ENCODE results near the gene HOXA2. TPM values are rescaled to one million over a fixed set of nuclear protein-coding genes. Genes with fewer than 3 reads are reported as not detected.

HOXA2 gene
- total RNA-seq, 2 experiments from 2014 or later, result not detected

DNA sequence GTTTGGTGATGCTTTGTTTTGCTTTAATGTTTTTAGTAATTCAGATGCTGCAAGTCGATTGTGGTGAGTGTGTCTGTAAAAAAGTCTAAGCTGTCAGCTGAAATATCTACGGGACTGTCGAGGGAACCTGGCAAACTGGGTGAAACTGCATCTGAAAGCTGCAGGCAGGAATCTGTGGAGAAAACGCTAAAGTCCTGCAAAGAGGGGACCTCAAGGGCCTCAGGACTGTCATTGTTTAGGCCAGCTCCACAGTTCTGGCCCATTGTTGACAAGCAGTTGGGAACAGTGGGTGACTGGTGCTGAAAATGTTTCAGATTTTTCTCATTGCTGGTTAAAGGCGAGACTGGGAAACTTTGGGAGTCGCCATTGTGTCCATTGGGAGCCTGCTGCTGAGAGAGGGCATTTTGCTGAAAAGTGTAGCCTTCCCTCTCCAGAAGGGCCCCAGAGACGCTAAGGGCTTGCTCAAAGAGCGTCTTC, 1.8 kb downstream of the HOXA2 start:
- H3K36me3 Mint-ChIP-seq (ENCODE audit: low read depth), result peaks cover 18% of the 10 kb centered on the region
- H3K4me1 Mint-ChIP-seq, result peaks cover 22% of the 10 kb centered on the region
- peaks cover 88% of the 10 kb centered on the region for H3K27me3 Mint-ChIP-seq
- DNase-seq, result no peak
- ChIA-PET CTCF (interaction anchor here (0.9 to 1.2 kb wide), 2 partner anchors 32 to 47 kb away, joined by 3 read pairs; no protein-coding TSS in a partner anchor), POLR2A (no interaction called here)
- no peak overlapping the region for H3K27ac Mint-ChIP-seq
- H3K4me3 Mint-ChIP-seq, result no peak overlapping the region
- no peaks in the 10 kb centered on the region for H3K9me3 Mint-ChIP-seq

DNA sequence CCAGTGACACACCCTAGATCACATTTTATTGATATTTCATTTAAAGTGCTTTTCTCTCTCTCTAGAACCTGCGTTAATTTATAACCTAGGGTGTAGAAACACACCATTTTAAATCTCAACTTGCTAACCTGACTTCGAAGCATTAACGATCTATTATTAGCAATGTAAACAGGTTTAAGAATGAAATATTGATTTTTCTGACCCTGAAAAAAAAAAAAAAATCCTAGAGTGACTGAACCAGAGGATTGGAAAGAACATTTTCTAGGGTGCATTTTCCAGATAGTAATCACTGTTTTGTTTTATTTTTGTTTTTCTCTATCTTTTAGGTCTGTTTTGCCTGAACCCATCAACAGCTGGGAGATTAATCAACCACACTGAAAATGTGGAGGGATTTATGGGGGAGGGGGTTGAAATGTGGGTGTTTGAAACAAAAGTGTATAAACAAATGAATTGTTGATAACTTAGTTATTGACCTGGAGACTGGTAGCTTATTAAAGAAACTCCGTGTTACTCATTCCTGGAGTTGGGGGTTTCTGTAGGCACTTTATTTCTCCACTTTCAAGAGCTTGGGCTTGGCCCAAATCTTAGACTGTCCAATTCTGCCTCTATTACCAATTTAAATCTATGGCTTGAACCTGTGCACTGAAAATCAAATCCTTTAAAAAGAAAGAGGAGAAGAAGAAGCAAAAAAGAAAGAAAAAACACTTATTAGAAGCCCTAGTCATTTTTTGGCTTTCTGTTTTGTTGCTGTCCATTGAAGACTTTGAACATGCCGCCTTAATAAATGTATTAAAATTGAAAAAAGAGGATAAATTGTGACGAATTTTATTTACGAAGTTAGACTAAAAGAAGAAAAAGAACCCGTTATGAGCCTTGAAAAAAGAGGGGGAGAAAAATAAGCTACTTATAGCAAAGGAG, 2.8 kb downstream of the HOXA2 start:
- DNase-seq, result no peak
- POLR2A ChIA-PET, result no interaction called here
- Mint-ChIP-seq H3K4me3 (no peak overlapping the region), H3K27me3 (peaks cover 89% of the 10 kb centered on the region), H3K27ac (no peak overlapping the region), H3K36me3 (ENCODE audit: low read depth) (peaks cover 19% of the 10 kb centered on the region), H3K9me3 (no peaks in the 10 kb centered on the region), H3K4me1 (peaks cover 31% of the 10 kb centered on the region)
- CTCF ChIA-PET, result interaction anchor here (0.6 to 1.2 kb wide), 5 partner anchors 20 to 1308 kb away, joined by 3 to 4 read pairs (median 3); no protein-coding TSS in a partner anchor

DNA sequence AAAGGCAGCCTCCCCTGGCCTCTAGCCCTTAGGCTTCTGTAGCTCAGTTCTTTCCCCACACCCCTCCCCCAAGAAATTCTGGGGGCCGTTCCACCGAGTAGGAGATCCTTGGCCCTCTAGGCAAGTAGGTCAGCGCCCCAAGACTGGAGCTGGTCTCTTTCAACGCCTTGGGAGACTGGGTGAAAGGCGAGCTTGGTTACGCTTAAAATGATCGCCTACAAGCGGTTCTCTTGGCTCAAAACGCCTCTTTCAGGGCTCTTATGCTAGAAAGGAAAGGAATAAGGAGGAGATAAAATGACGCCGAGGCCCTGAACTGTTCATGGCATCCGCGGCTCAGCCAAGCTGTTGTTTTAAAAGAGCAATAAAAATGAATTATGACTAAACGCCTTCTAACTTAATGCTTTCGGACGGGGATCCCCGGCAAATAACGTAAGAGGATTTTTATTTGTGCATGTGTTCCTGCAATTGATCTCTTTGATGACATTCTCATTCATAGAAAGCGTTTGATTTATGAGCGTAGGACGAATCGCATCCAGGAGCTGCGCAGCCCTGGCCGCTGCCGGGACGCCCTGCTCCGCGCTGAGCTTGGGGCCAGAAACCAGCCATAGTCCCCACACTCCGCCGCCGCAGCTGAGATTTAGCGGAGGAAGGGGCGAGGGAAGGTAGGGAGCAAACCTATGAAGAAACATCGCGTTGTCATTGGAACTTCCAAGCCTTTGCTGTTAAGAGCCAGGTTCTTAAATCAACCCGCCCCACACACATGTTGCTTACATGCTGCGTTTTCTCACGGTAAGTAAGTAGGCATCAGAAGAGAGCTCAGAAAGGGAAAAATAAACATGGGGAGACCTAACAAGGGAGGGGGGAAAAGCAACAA, 3.7 kb downstream of the HOXA2 start:
- Mint-ChIP-seq H3K4me1 (peaks cover 31% of the 10 kb centered on the region), H3K27me3 (peaks cover 89% of the 10 kb centered on the region), H3K36me3 (ENCODE audit: low read depth) (peaks cover 19% of the 10 kb centered on the region), H3K9me3 (no peaks in the 10 kb centered on the region), H3K4me3 (no peak overlapping the region), H3K27ac (no peak overlapping the region)
- POLR2A ChIA-PET, result no interaction called here
- DNase-seq, result no peak
- CTCF ChIA-PET, result interaction anchor here (0.7 to 1.2 kb wide), 4 partner anchors 20 to 62 kb away, joined by 3 to 4 read pairs (median 3); no protein-coding TSS in a partner anchor

DNA sequence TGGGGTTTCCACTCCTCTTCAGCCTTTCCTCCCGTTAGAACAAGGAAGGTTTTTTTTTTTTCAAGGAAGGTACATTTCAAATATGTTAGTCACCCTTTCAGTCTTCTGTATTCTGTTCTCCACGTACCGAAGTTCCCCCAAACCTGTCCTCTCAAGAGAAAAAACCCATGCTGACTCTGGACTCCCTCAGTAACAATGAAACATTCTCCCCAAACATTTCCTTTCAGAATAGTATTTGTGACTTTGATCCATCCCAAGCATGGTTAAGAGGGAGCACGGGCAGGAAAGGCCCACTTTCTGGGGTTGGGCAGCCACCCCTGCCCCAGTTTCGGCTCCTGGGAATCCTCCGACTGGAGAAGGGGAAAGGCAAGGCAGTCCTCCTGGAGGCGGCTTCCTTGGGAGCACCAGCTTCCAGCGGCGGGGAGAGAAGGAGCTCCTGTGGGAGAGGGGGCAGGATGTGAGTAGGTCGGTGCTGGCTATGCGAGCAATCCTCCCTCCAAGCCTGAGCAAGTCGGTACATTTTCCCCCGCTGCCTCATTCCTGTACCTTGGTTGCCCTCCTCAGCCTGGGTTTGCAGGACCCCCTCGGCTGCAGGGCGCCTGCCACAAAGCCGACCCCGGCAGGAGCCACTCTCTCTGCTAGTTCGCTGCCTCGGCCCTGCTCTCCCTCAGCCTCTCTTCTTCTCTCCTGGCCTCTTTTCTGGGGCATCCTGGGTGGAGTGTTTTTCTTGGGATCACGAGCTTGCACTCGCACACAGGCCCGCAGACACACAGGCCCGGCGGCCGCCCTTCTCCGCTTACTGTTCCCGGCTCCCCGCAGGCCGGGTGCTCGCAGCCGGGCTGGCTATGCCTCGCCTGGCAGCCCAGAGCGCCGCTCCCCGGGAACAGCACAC, 4.6 kb downstream of the HOXA2 start:
- CTCF ChIA-PET, result interaction anchor here (0.7 to 1.7 kb wide), 4 partner anchors 50 to 63 kb away, joined by 3 to 5 read pairs (median 4); no protein-coding TSS in a partner anchor
- Mint-ChIP-seq H3K27me3 (peaks cover 89% of the 10 kb centered on the region), H3K9me3 (no peaks in the 10 kb centered on the region), H3K27ac (no peak overlapping the region), H3K36me3 (ENCODE audit: low read depth) (peaks cover 17% of the 10 kb centered on the region), H3K4me3 (peak overlapping the region; percentile 82), H3K4me1 (peaks cover 29% of the 10 kb centered on the region)
- POLR2A ChIA-PET, result no interaction called here
- DNase-seq, result no peak

DNA sequence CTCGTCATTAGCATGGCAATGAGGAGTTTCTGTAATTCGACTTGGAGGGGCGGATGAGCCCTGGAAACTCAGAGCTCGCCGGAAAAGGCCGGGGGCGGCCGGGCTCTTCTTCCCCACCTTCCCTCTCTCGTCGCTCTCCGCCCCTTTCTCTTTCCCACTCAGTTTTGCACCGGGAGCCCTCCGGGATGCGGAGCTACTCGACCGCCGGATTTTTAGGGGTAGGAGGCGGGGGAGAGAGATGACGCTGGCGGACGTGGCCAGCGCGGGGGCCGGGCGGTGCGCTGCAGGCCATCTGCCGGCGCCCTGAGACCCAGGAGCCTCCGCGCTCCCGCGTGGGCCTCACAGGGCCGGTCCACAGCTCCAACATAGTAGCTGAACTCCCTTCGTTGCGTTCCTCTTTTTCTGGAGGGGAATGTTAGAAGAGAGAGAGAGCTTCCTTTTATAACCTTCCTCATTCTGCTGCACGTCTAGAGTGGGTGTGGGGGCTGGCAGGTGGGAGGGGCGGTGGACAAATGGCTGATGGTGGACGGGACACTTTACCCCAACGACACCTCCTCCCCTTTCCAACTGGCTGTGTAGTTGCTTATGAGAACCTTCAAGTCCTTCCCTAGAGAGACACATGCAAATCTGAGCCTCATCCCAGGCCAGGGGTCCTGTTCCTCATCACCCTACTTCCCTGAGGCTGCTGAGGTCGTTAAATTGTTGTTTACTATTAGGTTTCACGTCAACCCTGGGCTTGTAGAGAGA, 5.5 kb downstream of the HOXA2 start:
- peaks cover 15% of the 10 kb centered on the region for H3K36me3 Mint-ChIP-seq (ENCODE audit: low read depth)
- CTCF ChIA-PET, result interaction anchor here (1.7 kb wide), 1 partner anchor 64 kb away, joined by 5 read pairs; no protein-coding TSS in a partner anchor
- H3K27me3 Mint-ChIP-seq, result peaks cover 91% of the 10 kb centered on the region
- DNase-seq, result no peak
- POLR2A ChIA-PET, result no interaction called here
- H3K27ac Mint-ChIP-seq, result no peak overlapping the region
- peak overlapping the region; percentile 82 for H3K4me3 Mint-ChIP-seq
- H3K9me3 Mint-ChIP-seq, result no peaks in the 10 kb centered on the region
- peaks cover 31% of the 10 kb centered on the region for H3K4me1 Mint-ChIP-seq

DNA sequence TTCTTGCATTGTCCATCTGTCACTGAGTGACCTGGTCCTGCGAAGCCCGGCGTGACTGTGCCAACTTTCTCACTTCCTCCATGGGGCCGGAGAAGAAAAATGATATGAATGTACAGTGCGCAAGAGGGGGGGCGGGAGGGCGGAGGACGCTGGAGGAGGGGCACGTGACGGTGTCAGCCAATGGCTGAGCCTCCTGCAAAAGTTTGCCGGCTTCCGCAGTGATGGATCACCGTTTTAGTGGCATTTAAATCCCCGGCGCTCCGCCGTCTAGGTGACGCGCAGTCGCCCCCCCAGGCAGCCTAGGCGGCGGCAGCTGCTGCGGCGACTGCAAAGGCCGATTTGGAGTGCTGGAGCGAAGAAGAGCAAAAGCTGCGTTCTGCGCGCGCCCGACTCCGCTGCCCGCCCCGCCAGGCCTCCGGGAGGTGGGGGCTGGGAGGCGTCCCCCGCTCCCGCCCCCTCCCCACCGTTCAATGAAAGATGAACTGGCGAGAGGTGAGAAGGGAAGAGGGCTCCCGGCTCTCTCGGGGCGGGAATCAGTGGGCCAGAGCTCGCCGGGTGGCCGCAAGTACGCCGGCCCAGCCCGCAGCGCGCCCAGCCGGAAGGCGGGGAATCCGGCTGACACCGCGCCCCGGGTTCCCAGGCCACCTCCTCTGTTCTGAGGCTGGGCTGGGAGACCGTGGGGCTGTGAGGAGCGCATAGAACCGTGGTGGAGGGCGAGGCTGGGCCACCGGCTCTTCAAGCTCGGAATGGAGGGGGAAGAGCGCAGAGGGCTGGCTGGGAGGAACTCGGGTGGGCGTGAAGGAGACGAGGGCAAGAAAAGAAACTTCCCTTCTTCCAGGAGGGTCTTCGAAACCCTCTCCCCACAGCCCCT, 6.4 kb downstream of the HOXA2 start, which contains the start of gene HOXA1:
Gene HOXA1 (minus strand): TSS at position 104 of the 871 bp plus-strand sequence. CDS start 88 bp downstream, at position 16.
- H3K27me3 Mint-ChIP-seq, result peaks cover 92% of the 10 kb centered on the region
- peaks cover 11% of the 10 kb centered on the region for H3K36me3 Mint-ChIP-seq (ENCODE audit: low read depth)
- CTCF ChIA-PET, result interaction anchor here (0.9 to 1.7 kb wide), 2 partner anchors 65 to 229 kb away, joined by 4 to 5 read pairs; no protein-coding TSS in a partner anchor
- H3K4me3 Mint-ChIP-seq, result peak within 1 kb of the TSS; percentile 82
- peak; percentile 72 for DNase-seq
- peak within 1 kb of the TSS; percentile 33 for H3K27ac Mint-ChIP-seq
- POLR2A ChIA-PET, result no interaction called here
- H3K9me3 Mint-ChIP-seq, result no peaks in the 10 kb centered on the region
- peaks cover 29% of the 10 kb centered on the region for H3K4me1 Mint-ChIP-seq

DNA sequence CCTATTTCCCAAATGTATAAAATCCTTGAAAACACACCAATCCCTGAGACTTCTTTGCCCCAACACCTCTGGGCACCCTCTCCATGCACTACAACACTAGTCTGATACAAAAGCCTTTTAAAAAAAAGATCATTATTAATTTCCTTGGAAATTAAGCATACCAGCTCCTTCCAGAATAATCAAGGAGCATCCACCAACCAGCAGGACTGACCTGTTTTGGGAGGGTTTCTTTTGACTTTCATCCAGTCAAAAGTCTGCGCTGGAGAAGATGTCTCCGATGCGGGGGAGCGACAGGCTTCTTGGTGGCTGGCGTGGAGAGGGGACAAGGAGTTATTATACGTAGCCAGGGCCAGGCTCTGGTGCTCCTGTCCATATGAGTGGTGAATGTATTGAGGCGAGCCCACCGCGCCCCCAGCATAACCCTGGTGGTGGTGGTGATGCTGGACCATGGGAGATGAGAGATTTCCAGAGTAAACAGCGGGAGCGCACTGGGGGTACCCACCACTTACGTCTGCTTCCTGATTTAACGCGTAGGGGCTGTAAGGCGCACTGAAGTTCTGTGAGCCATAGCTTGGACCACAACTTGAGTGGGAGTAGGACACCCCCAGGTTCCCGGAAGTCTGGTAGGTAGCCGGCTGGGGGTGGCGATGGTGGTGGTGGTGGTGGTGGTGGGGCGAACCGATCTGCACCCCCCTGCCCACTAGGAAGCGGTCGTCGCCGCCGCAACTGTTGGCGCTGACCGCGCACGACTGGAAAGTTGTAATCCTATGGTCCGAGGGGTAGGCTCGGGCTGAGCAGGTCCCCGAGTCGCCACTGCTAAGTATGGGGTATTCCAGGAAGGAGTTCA, 7.2 kb downstream of the HOXA2 start:
- Mint-ChIP-seq H3K4me1 (peaks cover 29% of the 10 kb centered on the region), H3K27ac (peak overlapping the region; percentile 33), H3K4me3 (peak overlapping the region; percentile 82), H3K36me3 (ENCODE audit: low read depth) (peaks cover 11% of the 10 kb centered on the region), H3K27me3 (peaks cover 92% of the 10 kb centered on the region), H3K9me3 (no peaks in the 10 kb centered on the region)
- POLR2A ChIA-PET, result no interaction called here
- DNase-seq, result no peak
- CTCF ChIA-PET, result interaction anchor here (0.6 to 1.6 kb wide), 5 partner anchors 11 to 413 kb away, joined by 3 to 4 read pairs (median 3); no protein-coding TSS in a partner anchor

DNA sequence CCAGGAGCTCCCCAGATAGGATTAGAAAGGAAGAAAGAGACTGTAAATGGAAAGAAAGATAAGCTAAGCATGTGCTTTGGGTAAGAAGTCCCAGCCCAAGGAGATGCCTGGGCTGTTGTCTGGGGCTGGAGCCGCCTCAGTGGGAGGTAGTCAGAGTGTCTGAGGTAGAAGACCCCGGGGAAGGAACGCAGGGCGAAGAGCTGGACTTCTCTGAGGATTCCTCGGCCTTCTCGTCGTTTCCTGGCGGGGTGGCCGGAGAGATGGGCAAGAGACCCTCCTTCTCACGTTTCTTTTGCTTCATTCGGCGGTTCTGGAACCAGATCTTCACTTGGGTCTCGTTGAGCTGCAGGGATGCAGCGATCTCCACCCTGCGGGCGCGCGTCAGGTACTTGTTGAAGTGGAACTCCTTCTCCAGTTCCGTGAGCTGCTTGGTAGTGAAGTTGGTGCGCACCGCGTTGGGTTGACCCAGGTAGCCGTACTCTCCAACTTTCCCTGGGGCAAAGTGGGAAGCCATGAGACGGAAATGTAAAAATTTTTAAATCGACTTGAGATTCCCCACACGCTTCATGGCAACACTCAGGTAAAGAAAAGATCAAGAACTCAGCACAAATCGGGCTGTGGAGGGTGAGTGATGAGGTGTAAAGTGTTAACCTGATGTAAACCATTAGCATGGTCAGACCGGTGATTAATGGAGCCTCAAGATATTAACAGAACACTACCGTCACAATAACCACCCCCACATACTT, 8.0 kb downstream of the HOXA2 start:
- CTCF ChIA-PET, result interaction anchor here (0.6 to 1.6 kb wide), 4 partner anchors 10 to 412 kb away, joined by 3 to 4 read pairs (median 3); no protein-coding TSS in a partner anchor
- DNase-seq, result no peak
- POLR2A ChIA-PET, result no interaction called here
- Mint-ChIP-seq H3K27me3 (peaks cover 92% of the 10 kb centered on the region), H3K4me3 (peak overlapping the region; percentile 82), H3K36me3 (ENCODE audit: low read depth) (peaks cover 7% of the 10 kb centered on the region), H3K27ac (no peak overlapping the region), H3K4me1 (peaks cover 29% of the 10 kb centered on the region), H3K9me3 (no peaks in the 10 kb centered on the region)

DNA sequence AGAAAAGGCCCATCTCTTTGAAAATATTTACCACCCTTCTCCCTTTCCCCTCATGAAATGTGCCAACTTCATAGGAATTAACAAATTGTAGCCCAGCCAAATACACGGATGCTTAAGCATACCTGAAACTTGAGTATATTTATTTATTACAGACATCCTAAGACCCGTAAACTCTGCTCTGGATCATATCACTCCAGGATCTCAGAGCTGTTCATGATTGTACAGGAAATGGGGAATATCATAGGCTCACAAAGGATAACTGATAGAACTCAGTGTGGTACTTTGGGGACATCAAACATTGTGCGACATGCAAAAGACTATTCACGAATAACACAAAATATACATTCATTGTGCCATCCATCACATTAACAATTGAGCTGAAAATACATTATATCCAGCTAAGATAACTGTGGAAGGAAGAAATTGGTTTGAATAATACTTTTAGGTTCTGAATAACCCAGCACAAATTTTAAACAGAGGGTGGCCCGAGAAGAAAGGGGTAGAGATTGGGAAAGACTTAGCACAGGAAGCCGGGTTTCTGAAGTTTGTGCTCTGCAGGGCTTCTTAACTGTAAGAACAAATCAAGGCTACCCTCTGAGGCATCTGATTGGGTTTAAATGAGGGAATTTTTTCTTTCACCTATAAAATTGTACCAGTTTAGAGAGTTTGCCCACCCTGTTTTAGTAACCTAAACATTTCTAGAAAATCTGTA, 9.1 kb downstream of the HOXA2 start:
- no peak overlapping the region for H3K4me3 Mint-ChIP-seq
- H3K9me3 Mint-ChIP-seq, result no peaks in the 10 kb centered on the region
- CTCF ChIA-PET, result interaction anchor here (1.2 to 1.6 kb wide), 3 partner anchors 10 to 411 kb away, joined by 3 to 6 read pairs (median 4); no protein-coding TSS in a partner anchor
- POLR2A ChIA-PET, result interaction anchor here (0.6 kb wide), 1 partner anchor 130 kb away, joined by 3 read pairs; no protein-coding TSS in a partner anchor
- peaks cover 26% of the 10 kb centered on the region for H3K4me1 Mint-ChIP-seq
- peaks cover 93% of the 10 kb centered on the region for H3K27me3 Mint-ChIP-seq
- DNase-seq, result no peak
- peaks cover 1% of the 10 kb centered on the region for H3K36me3 Mint-ChIP-seq (ENCODE audit: low read depth)
- no peak overlapping the region for H3K27ac Mint-ChIP-seq

All from activated CD4-positive, alpha-beta T cell treated with anti-CD3 and anti-CD28 coated beads, Interleukin-2, amount 10 ng/mL, durations not matched to agents 7 days and 5 days (primary cell).